Adrenal gland (tissue), 12 donors: ENCODE measurements around the gene CIZ1. TPM values are rescaled to one million over a fixed set of nuclear protein-coding genes. Genes with fewer than 3 reads are reported as not detected.
A peak's percentile ranks its signal among the peaks of the same experiment; 100 is the strongest.
"Not testable (repeated sequence)": the region's sequence is repeated elsewhere in the genome, so short reads cannot be mapped to it uniquely, and the experiment has no call there.

Experiments used
- DNase-seq, 7 donors: peaks; one replicate each; pipeline ENCODE4 v3.0.0-alpha.2; 2019 to 2020
- H3K27ac ChIP-seq, 5 donors: fragments of 200-600 bp; sonication (generic) in 4 of 5; 1 replicate in 3 of 5; 2 replicates in 2 of 5; pipeline versions ENCODE4 v1.5.1 to v1.8.0; 2016 to 2020; ENCODE audit warnings: mild to moderate bottlenecking in 1 of 5
- H3K27me3 ChIP-seq: fragments of 200-600 bp; 2 replicates; pipeline ENCODE4 v1.8.0; 2021
- H3K36me3 ChIP-seq, 2 donors: fragments of 200-600 bp; replicated peaks in 1 of 2; 1 replicate in 1 of 2; 2 replicates in 1 of 2; pipeline versions ENCODE4 v1.5.1 to v1.8.0; 2018 to 2022
- H3K4me1 ChIP-seq, 2 donors: fragments of 200-600 bp; replicated peaks in 1 of 2; 1 replicate in 1 of 2; 2 replicates in 1 of 2; pipeline versions ENCODE4 v1.5.1 to v1.8.0; 2018 to 2021
- H3K4me3 ChIP-seq, 4 donors: fragments of 200-600 bp; sonication (generic) in 3 of 4; one replicate each; pipeline ENCODE4 v1.5.1; 2016 to 2018
- H3K9me3 ChIP-seq, 3 donors: fragments of 200-600 bp; sonication (generic) in 1 of 3; replicated peaks in 1 of 3; 1 replicate in 2 of 3; 2 replicates in 1 of 3; pipeline versions ENCODE4 v1.5.1 to v1.8.0; 2016 to 2021
- POLR2A ChIP-seq, 2 donors: fragments of 450-650 bp; IDR thresholded peaks; one replicate each; pipeline ENCODE4 v1.6.1; 2017; ENCODE audit warnings: antibody characterized with exemption in 2 of 2, mild to moderate bottlenecking in 2 of 2, moderate library complexity in 1 of 2
- WGBS, 4 donors: extraction: QIAGEN DNeasy Blood & Tissue Kit in 2 of 4; methylation state at CpG; one replicate each; pipeline versions ENCODE4 v1.1.5 to v1.1.7; 2013 to 2017; 5-methylcytosine and 5-hydroxymethylcytosine counted together
- intact Hi-C, 2 donors: fragments of 100-400 bp; cut with DNase I; formaldehyde crosslinking; loops; one replicate each; pipeline versions ENCODE4 v1.14.1 to v1.15.0; 2022 to 2023
- polyA plus RNA-seq, 3 donors: library from polyadenylated mRNA; stranded (reverse); fragments of 200-250 nt in 2 of 3; fragments of 350-450 nt in 1 of 3; fragmentation: Illumina TruSeq in 1 of 3; extraction: RNeasy Lipid Tissue Mini Kit (QIAGEN cat#74804) in 1 of 3; gene quantifications; one replicate each; pipeline ENCODE4 v1.2.3, GENCODE V29; 2013 to 2014
- total RNA-seq, 9 donors: library from RNA; depleted of rRNA in 4 of 9; stranded (reverse); fragments of >200 nt in 4 of 9; fragments of 120-200 nt in 1 of 9; fragmentation: NEBNext Ultra II Directional in 1 of 9; extraction: Animal tissue kit (Norgen Biotek cat#: 25700) in 1 of 9; gene quantifications; one replicate each; pipeline versions ENCODE4 v1.1.0 to v1.2.4, GENCODE V29; 2013 to 2023
- TF ChIP-seq, protein P1 (sequence below), 6 experiments: fragments of 450-650 bp in 4 of 6; fragments of 200-600 bp in 2 of 6; sonication (generic) in 1 of 6; IDR thresholded peaks; 1 replicate in 5 of 6; 2 replicates in 1 of 6; pipeline versions ENCODE4 v1.5.1 to v1.8.0; 2016 to 2021; ENCODE audit warnings: antibody characterized with exemption in 6 of 6, mild to moderate bottlenecking in 2 of 6, moderate library complexity in 1 of 6
- donor health status: healthy with polysubstance abuse.
- donor health status: Bipolar disorder and iron deficiency.
- donor health status: DM: yes; HTN: yes; CAD: no.
- donor health status: DM: no; HTN: no; CAD: no.
- donor health status: DM: no; HTN: no; CAD: no.
- donor health status: DM: yes; HTN: yes; CAD: no.

CIZ1 gene
- total and polyA plus RNA-seq, 12 donors, result 25.3 to 142 (median 80.4) TPM

GRCh38 chr9:128185979-128186965, 5.1 kb downstream of the CIZ1 start:
- Histone ChIP-seq H3K4me1 (peaks cover 7 to 10% of the 10 kb centered on the region in 2 donors), H3K4me3 (no peak overlapping the region), H3K36me3 (peaks cover 0 to 68% of the 10 kb centered on the region in 2 donors), H3K9me3 (no peaks in the 10 kb centered on the region), H3K27ac (no peak overlapping the region), H3K27me3 (no peaks in the 10 kb centered on the region)
- intact Hi-C loops, result no loop called here
- TF ChIP-seq POLR2A (IDR thresholded peaks at IDR 0.05), result no peak
- TF ChIP-seq, protein P1, sequence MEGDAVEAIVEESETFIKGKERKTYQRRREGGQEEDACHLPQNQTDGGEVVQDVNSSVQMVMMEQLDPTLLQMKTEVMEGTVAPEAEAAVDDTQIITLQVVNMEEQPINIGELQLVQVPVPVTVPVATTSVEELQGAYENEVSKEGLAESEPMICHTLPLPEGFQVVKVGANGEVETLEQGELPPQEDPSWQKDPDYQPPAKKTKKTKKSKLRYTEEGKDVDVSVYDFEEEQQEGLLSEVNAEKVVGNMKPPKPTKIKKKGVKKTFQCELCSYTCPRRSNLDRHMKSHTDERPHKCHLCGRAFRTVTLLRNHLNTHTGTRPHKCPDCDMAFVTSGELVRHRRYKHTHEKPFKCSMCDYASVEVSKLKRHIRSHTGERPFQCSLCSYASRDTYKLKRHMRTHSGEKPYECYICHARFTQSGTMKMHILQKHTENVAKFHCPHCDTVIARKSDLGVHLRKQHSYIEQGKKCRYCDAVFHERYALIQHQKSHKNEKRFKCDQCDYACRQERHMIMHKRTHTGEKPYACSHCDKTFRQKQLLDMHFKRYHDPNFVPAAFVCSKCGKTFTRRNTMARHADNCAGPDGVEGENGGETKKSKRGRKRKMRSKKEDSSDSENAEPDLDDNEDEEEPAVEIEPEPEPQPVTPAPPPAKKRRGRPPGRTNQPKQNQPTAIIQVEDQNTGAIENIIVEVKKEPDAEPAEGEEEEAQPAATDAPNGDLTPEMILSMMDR (IDR thresholded peaks at IDR 0.05), result no peak
- DNase-seq, result no peak
- WGBS, 4 donors, result 87 to 94% (median 93%) methylated on average over 11 of the region's 11 CpGs

- 85 to 90% (median 88%) methylated on average over 12 of the region's 12 CpGs for WGBS, 4 donors
- TF ChIP-seq, protein P1 (IDR thresholded peaks at IDR 0.05), result no peak
- no peak for TF ChIP-seq POLR2A (IDR thresholded peaks at IDR 0.05)
- no peaks in the 10 kb centered on the region for H3K9me3 ChIP-seq
- no peaks in the 10 kb centered on the region for H3K27me3 ChIP-seq
- H3K27ac ChIP-seq, result no peak overlapping the region
- no peaks in the 10 kb centered on the region for H3K4me1 ChIP-seq
- no peak overlapping the region for H3K4me3 ChIP-seq
- DNase-seq, result peak in 1 of 7 donors; percentile 16
- H3K36me3 ChIP-seq, result peaks cover 0 to 81% of the 10 kb centered on the region in 2 donors
- intact Hi-C loops, result no loop called here
These were observed 8.3 kb downstream of the CIZ1 start for GRCh38 chr9:128182893-128183588.

DNA sequence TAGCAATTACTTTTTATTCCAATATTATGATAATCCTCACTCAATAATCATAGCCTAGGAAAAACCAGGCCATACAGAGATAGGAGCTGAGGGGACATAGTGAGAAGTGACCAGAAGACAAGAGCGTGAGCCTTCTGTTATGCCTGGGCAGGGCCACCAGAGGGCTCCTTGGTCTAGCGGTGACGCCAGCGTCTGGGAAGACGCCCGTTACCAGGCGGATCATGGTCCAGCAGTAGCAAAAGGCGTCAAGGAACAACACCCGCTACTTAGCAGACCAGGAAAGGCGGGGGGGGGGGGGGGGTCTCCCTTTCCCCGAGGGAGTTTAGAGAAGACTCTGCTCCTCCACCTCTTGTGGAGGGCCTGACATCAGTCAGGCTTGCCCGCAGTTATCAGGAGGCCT, 9.9 kb downstream of the CIZ1 start:
- peaks cover 10 to 12% of the 10 kb centered on the region in 2 donors for H3K4me1 ChIP-seq
- DNase-seq, result peak; percentile 63 to 90 (median 75)
- H3K4me3 ChIP-seq, intact Hi-C loops, H3K27me3 ChIP-seq, H3K9me3 ChIP-seq: not testable (repeated sequence)
- peaks cover 0 to 83% of the 10 kb centered on the region in 2 donors for H3K36me3 ChIP-seq
- peak overlapping the region in 1 of 5 donors; percentile 31 for H3K27ac ChIP-seq
- 29 to 42% (median 35%) methylated on average over 6 to 12 of the region's 12 CpGs; no CpG with 5 or more reads in 1 of the 4 donors for WGBS, 4 donors
- TF ChIP-seq, protein P1 (IDR thresholded peaks at IDR 0.05), result peak; percentile 34 to 74 (median 56)

DNA sequence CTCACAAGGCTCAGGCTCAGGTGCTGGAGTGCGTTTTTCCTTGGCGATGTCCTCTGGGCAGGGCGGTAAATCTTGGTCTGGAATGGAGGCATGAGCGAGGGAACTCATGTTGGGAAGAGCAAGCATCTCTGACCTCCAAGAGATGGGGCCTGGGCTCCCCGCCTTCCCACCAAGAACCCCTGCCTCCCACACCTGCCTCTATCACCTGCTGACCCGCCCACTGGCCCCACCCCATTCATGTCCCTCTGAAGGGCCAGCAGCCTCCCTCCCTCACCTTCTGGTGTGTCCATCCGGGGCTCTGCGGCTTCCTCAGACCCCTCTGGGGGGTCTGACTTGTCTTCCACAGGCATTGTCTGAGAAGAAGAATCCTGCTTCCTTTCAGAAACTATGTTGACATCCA, 10.9 kb downstream of the CIZ1 start:
- WGBS, 4 donors, result 93 to 99% (median 96%) methylated on average over 4 to 8 of the region's 8 CpGs
- Histone ChIP-seq H3K9me3 (no peaks in the 10 kb centered on the region), H3K27me3 (no peaks in the 10 kb centered on the region), H3K27ac (no peak overlapping the region), H3K36me3 (peaks cover 0 to 83% of the 10 kb centered on the region in 2 donors), H3K4me3 (no peak overlapping the region), H3K4me1 (peaks cover 16 to 22% of the 10 kb centered on the region in 2 donors)
- DNase-seq, result peak in 1 of 7 donors; percentile 17
- no peak for TF ChIP-seq POLR2A (IDR thresholded peaks at IDR 0.05)
- TF ChIP-seq, protein P1 (IDR thresholded peaks at IDR 0.05), result no peak
- intact Hi-C loops, result no loop called here
